Fibroblast of lung (primary cell): ENCODE measurements around the gene CDY2A. TPM values are rescaled to one million over a fixed set of nuclear protein-coding genes. Genes with fewer than 3 reads are reported as not detected.
"Not testable (repeated sequence)": the region's sequence is repeated elsewhere in the genome, so short reads cannot be mapped to it uniquely, and the experiment has no call there.

ENCODE experiments used
- DNase-seq, 2 donors: peaks; one replicate each; pipeline versions ENCODE4 v3.0.0 to v3.0.0-alpha.2; 2010; ENCODE audit warnings: low read depth in 2 of 2
- H2AFZ ChIP-seq: 2 replicates; pipeline ENCODE4 v1.5.1; 2012; ENCODE audit warnings: low read length, control low read depth, inconsistent platforms
- H3K27ac ChIP-seq: 2 replicates; pipeline ENCODE4 v1.5.1; 2011; ENCODE audit warnings: low read length, control low read depth; ENCODE audit not compliant: insufficient read depth
- H3K27me3 ChIP-seq: 2 replicates; pipeline ENCODE4 v1.5.1; 2011; ENCODE audit warnings: mild to moderate bottlenecking, low read length; ENCODE audit not compliant: control insufficient read depth, insufficient read depth
- H3K36me3 ChIP-seq: 2 replicates; pipeline ENCODE4 v1.5.1; 2011; ENCODE audit warnings: low read length; ENCODE audit not compliant: control insufficient read depth, insufficient read depth
- H3K4me1 ChIP-seq: 2 replicates; pipeline ENCODE4 v1.5.1; 2011; ENCODE audit warnings: low read length; ENCODE audit not compliant: control insufficient read depth, insufficient read depth; ENCODE audit errors: extremely low read depth
- H3K4me2 ChIP-seq: 2 replicates; pipeline ENCODE4 v1.5.1; 2011; ENCODE audit warnings: low read length, control low read depth; ENCODE audit not compliant: insufficient read depth; ENCODE audit errors: extremely low read depth
- H3K4me3 ChIP-seq, 4 experiments: fragments of 200-600 bp in 1 of 4; sonication (generic) in 1 of 4; replicated peaks in 1 of 4; 2 replicates each; pipeline ENCODE4 v1.5.1; 2011 to 2016; ENCODE audit warnings: low read length in 4 of 4, low read depth in 3 of 4, mild to moderate bottlenecking in 3 of 4, control low read depth in 2 of 4, inconsistent platforms in 1 of 4, mixed read lengths in 1 of 4; ENCODE audit not compliant: insufficient read depth in 1 of 4; ENCODE audit errors: control extremely low read depth in 1 of 4
- H3K79me2 ChIP-seq: 2 replicates; pipeline ENCODE4 v1.5.1; 2012; ENCODE audit warnings: mild to moderate bottlenecking, low read length, inconsistent platforms; ENCODE audit not compliant: control insufficient read depth, insufficient read depth
- H3K9ac ChIP-seq: 2 replicates; pipeline ENCODE4 v1.5.1; 2011; ENCODE audit warnings: mild to moderate bottlenecking, low read length, control low read depth; ENCODE audit not compliant: insufficient read depth
- H3K9me3 ChIP-seq: 2 replicates; pipeline ENCODE4 v1.5.1; 2012; ENCODE audit warnings: low read depth, low read length; ENCODE audit not compliant: control insufficient read depth, insufficient read depth
- H4K20me1 ChIP-seq: 2 replicates; pipeline ENCODE4 v1.5.1; 2011; ENCODE audit warnings: low read length; ENCODE audit not compliant: control insufficient read depth, insufficient read depth; ENCODE audit errors: extremely low read depth
- polyA plus RNA-seq, 2 donors: library from polyadenylated mRNA; depleted of rRNA in 1 of 2; stranded (reverse) in 1 of 2; unstranded in 1 of 2; fragments of >200 nt; gene quantifications; 2 replicates each; pipeline ENCODE4 v1.2.1, GENCODE V29; 2011 to 2012; ENCODE audit warnings: missing spikeins in 1 of 2
- total RNA-seq: library from RNA; depleted of rRNA; stranded (reverse); fragments of >200 nt; gene quantifications from 2 replicates; pipeline ENCODE4 v1.2.1, GENCODE V29; 2014

The CDY2A gene
- total and polyA plus RNA-seq, 2 donors (not counting 1 experiment from before 2014, with no cell fraction given), result not detected

DNA sequence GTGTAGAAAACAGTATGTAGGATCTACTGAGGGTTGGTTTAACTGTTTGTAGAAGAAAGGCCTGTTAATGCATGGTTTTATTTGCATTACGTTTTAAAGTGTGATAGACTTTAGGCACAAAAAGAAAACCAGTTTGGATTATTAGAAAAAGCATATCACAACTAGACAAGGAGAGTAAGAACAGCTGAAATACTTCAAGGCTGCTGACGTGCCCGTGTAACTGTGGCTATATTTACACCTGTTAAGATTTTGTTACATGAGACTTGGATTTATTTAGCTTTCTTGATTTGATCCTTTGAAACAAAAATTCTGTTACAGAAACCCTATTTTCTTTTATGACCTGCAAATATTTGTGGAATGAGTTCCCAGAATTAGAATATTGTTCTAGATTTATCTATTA lies 9.3 kb downstream of the CDY2A start:
- not testable (repeated sequence) for H3K79me2 ChIP-seq, H3K27ac ChIP-seq, DNase-seq, H3K27me3 ChIP-seq, H3K36me3 ChIP-seq, H3K9me3 ChIP-seq, H4K20me1 ChIP-seq, H3K4me2 ChIP-seq, H3K9ac ChIP-seq, H3K4me3 ChIP-seq, H2AFZ ChIP-seq, H3K4me1 ChIP-seq

DNA sequence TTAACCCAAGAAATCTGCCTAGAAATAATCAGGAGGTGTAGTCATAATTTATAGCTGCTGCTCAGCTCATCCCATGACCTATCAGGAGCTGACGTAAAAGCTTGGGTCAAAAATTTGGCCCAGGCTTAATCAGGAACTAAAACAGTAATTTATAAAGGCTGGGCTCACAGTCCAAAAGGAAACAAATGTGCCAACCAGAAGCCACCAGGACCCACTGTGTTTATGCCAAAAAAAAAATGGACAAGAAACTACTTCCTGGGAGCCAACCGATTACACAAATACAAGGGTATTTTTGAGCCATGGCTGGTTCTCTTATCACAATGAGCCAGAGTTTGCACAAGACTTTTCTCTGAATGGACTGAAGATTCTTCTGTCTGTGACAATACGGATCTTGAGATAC lies 19.4 kb downstream of the CDY2A start:
- not testable (repeated sequence) for H3K4me1 ChIP-seq, H3K79me2 ChIP-seq, H3K4me3 ChIP-seq, H3K27ac ChIP-seq, H3K36me3 ChIP-seq, H3K9me3 ChIP-seq, H3K27me3 ChIP-seq, H4K20me1 ChIP-seq, H3K4me2 ChIP-seq, H3K9ac ChIP-seq, H2AFZ ChIP-seq, DNase-seq

DNA sequence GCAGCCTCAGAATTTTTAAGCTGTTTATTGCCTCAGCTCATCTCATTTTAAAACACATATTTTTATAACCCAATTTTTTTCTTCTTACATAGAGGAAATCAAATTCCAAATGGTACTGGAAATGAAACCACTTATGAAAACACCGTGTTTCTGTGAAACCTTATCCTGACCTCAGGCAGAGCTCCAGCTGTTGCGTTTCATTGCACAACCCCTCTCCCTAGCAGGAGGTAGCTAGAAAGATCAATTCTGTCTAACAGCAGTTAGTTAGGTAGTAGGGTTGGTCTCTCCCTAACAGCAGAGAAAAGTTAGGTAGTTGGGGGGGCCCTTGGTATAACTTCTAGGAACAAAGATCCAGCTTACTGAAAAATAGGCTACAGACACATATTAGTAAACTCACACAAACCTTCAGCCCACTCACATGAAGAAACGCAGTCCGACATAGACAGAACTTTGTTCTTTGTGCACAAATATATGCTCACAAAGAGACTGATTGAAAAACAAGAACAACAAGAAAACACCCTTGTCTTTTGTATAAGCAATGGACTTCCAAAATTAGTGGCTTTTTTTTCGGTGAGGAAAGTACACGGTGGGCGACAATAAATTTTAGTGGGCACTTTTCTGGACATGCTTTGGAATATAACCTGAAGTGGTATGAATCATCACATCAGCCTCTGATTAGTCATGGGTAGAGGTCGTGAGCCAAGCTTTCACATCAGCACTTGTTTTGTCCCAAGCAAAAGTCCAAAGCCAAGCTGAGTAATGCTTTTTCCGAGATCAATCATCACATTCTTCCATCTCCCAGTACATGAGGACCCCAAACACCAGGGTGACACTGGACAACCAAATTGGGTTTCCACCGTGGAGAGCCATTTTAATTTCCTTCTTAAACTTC lies 22.8 kb downstream of the CDY2A start:
- not testable (repeated sequence) for H3K36me3 ChIP-seq, H3K9me3 ChIP-seq, H2AFZ ChIP-seq, H3K4me2 ChIP-seq, H3K4me3 ChIP-seq, H3K27me3 ChIP-seq, H4K20me1 ChIP-seq, H3K27ac ChIP-seq, H3K79me2 ChIP-seq, H3K4me1 ChIP-seq, DNase-seq, H3K9ac ChIP-seq

DNA sequence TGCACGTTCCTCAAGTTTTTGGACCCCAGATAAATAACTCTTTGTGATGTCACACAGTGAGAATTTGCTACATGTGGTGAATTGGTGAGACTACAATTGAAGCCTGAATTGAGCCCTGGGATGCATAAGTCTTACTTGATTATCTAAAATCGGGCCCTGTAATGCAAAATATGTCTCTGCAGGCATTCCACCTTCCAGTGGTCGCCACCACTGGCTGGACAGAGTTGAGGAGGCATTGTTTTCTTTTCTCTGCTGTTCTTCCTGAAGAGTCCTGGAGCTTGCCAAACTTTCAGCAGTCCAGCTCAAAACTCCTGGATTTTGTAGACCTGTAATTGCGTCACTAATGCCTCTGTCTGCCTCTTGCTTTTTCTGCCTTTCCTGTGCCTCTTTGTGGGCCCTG lies 23.5 kb downstream of the CDY2A start:
- not testable (repeated sequence) for H3K79me2 ChIP-seq, DNase-seq, H2AFZ ChIP-seq, H3K27ac ChIP-seq, H4K20me1 ChIP-seq, H3K36me3 ChIP-seq, H3K9me3 ChIP-seq, H3K4me3 ChIP-seq, H3K4me2 ChIP-seq, H3K4me1 ChIP-seq, H3K9ac ChIP-seq, H3K27me3 ChIP-seq

DNA sequence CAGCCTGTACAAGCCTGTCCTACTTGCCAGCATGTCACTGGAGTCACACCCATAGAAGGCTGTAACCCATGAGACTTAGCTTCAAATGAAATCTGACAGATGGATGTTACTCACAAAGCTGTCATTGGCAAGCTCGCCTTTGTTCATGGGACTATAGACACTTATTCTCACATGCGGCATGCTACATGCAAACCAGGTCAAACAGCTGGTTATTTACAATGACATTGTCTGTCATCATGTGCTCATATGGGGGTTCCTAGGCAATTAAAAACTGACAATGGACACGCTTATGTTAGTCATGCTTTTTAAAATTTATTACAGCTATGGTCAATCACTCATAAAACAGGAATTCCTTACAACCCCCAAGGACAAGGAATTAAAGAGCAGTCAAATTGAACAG lies 30.9 kb downstream of the CDY2A start:
- not testable (repeated sequence) for H3K4me1 ChIP-seq, H3K27me3 ChIP-seq, H3K79me2 ChIP-seq, H3K9me3 ChIP-seq, H3K4me2 ChIP-seq, H3K9ac ChIP-seq, DNase-seq, H4K20me1 ChIP-seq, H3K27ac ChIP-seq, H3K4me3 ChIP-seq, H2AFZ ChIP-seq, H3K36me3 ChIP-seq

DNA sequence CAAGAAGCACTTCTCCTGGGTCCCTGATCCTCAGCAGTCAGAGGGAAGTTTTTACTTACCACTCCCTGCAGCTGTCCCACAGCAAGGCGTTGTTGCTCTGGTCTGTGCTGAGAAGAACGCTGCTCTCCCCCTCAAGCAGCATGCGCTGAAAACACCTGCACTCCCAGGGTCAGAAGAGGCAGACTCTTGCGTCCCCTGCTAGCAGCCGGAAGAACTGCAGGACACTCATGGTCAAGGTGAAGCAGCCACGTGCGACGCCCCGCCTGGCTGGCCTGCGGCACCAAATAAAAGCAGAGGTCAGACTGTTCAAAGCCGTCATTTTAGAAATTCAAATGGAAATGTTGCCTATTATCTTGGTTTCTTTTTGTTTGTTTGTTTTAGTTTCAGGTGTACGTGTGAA lies 47.9 kb downstream of the CDY2A start:
- H3K27ac ChIP-seq, H3K4me1 ChIP-seq, H2AFZ ChIP-seq, H3K9me3 ChIP-seq, H3K4me3 ChIP-seq, H3K27me3 ChIP-seq, H3K4me2 ChIP-seq, DNase-seq, H4K20me1 ChIP-seq, H3K36me3 ChIP-seq, H3K79me2 ChIP-seq, H3K9ac ChIP-seq: not testable (repeated sequence)
